ENCODE measurements around the gene SLC25A22. TPM values are rescaled to one million over a fixed set of nuclear protein-coding genes. Genes with fewer than 3 reads are reported as not detected.
A peak's percentile ranks its signal among the peaks of the same experiment; 100 is the strongest.

The SLC25A22 gene
- total RNA-seq, 1 donor from 2014 or later, result 3.9 TPM

DNA sequence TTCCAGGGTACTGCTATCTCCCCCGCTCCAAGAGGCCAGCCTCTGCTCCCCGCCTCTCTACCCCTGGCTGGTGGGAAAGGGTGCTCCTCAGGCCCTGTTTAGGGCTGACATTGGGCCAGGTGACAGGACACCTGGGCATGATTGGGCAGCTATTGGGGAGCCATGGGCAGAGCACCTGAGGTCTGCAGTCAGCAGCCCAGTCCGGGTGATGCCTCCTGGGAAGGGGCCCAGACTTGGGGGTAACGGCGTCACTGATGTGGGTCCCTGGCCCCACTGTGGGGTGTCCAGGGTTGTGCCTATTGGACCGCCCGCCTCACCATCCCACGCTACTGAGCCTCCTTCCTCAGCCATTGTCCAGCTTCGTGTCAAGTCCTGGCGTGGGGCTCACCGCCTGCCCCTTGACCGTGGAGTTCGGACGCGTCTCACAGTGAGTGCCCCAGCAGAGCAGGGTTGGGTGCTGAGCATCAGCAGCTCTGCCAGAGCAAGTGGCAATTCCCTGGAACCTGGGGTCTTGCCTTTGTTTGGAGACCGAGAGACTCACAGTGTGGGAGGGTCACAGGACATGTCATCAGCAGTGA, 18.0 kb downstream of the SLC25A22 start:
- intact Hi-C loops (cut with micrococcal nuclease), result no loop called here
- H3K36me3 ChIP-seq, result no peaks in the 10 kb centered on the region
- H3K9me3 ChIP-seq (replicated peaks), result no peaks in the 10 kb centered on the region
- DNase-seq, result no peak
- TF ChIP-seq, protein P1, sequence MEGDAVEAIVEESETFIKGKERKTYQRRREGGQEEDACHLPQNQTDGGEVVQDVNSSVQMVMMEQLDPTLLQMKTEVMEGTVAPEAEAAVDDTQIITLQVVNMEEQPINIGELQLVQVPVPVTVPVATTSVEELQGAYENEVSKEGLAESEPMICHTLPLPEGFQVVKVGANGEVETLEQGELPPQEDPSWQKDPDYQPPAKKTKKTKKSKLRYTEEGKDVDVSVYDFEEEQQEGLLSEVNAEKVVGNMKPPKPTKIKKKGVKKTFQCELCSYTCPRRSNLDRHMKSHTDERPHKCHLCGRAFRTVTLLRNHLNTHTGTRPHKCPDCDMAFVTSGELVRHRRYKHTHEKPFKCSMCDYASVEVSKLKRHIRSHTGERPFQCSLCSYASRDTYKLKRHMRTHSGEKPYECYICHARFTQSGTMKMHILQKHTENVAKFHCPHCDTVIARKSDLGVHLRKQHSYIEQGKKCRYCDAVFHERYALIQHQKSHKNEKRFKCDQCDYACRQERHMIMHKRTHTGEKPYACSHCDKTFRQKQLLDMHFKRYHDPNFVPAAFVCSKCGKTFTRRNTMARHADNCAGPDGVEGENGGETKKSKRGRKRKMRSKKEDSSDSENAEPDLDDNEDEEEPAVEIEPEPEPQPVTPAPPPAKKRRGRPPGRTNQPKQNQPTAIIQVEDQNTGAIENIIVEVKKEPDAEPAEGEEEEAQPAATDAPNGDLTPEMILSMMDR (IDR thresholded peaks at IDR 0.05; ENCODE audit: borderline replicate concordance), result no peak
- H3K27me3 ChIP-seq (ENCODE audit: low read depth), result no peaks in the 10 kb centered on the region
- H3K27ac ChIP-seq (replicated peaks), result no peak overlapping the region
- H3K4me1 ChIP-seq, result peaks cover 50% of the 10 kb centered on the region
- H3K4me3 ChIP-seq, result no peak overlapping the region

DNA sequence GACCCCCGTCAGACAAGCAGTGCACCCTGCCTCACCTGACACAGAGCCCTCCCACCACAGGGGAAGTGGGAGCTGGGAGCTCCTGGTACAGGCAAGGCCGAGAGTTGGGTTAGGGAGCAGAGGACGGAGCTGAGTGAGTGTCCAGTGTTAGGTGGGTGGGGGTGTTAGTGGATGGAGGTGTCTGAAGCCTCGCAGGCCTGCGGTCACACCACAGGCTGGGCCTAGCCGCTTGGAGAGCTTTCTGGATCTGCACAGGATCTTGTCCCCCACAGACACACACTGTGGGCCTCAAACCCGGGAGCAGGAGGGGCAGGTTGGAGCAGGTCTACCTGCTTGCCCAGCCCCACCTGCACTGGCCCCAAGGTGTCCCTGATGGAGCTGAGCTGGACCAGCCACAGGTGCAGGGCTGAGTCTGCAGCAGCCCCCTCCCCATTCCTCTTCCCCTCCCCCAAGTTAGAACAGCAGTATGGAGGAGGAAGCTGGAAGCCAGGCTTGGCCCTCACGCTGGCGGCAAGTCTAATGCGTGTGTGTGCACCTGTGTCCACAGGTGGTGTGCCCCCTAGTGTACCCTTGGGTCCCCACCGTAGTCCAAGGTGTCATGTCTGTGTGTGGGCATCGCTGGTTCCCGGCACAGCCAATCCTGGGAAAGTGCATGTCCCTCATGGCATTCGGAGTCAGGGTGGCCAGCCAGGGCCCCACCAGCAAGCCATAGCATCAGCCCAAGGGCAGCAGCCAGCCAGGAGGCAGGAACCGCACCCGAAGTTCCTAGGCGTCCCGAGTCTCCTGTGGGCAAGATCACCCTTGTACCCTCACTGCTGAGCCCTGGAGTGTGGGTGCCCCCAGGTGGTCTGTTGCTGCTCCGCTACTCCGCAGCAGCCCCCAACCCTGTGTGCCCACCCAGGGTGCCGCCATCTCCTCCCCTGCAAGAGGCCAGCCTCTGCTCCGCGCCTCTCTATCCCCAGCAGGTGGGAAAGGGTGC, 18.8 kb downstream of the SLC25A22 start:
- intact Hi-C loops (cut with micrococcal nuclease), result no loop called here
- Histone ChIP-seq H3K27ac (replicated peaks) (no peak overlapping the region), H3K4me3 (no peak overlapping the region), H3K4me1 (peaks cover 55% of the 10 kb centered on the region), H3K27me3 (ENCODE audit: low read depth) (no peaks in the 10 kb centered on the region), H3K36me3 (no peaks in the 10 kb centered on the region), H3K9me3 (replicated peaks) (no peaks in the 10 kb centered on the region)
- DNase-seq, result no peak
- TF ChIP-seq, protein P1 (IDR thresholded peaks at IDR 0.05; ENCODE audit: borderline replicate concordance), result no peak

GRCh38 chr11:777288-778255, 20.5 kb downstream of the SLC25A22 start, which contains the start of gene GATD1:
Gene GATD1 (minus strand): TSS chr11:777487. CDS start chr11:777462, 25 bp downstream.
- intact Hi-C loops (cut with micrococcal nuclease), result no loop called here
- H3K4me1 ChIP-seq, result peaks cover 54% of the 10 kb centered on the region
- TF ChIP-seq, protein P1 (IDR thresholded peaks at IDR 0.05; ENCODE audit: borderline replicate concordance), result no peak

GRCh38 chr11:776561-777287, 21.4 kb downstream of the SLC25A22 start:
- DNase-seq, result no peak
- peak overlapping the region; percentile 94 for H3K4me3 ChIP-seq
- TF ChIP-seq, protein P1 (IDR thresholded peaks at IDR 0.05; ENCODE audit: borderline replicate concordance), result no peak
- peaks cover 20% of the 10 kb centered on the region for H3K36me3 ChIP-seq
- H3K9me3 ChIP-seq (replicated peaks), result no peaks in the 10 kb centered on the region
- peak overlapping the region; percentile 87 for H3K27ac ChIP-seq (replicated peaks)
- intact Hi-C loops (cut with micrococcal nuclease), result no loop called here
- no peaks in the 10 kb centered on the region for H3K27me3 ChIP-seq (ENCODE audit: low read depth)
- H3K4me1 ChIP-seq, result peaks cover 54% of the 10 kb centered on the region

More at GRCh38 chr11:777288-778255, 20.5 kb downstream of the SLC25A22 start, which contains the start of gene GATD1:
- peaks cover 14% of the 10 kb centered on the region for H3K36me3 ChIP-seq
- H3K9me3 ChIP-seq (replicated peaks), result no peaks in the 10 kb centered on the region
- peak within 1 kb of the TSS; percentile 87 for H3K27ac ChIP-seq (replicated peaks)
- H3K4me3 ChIP-seq, result peak within 1 kb of the TSS; percentile 94
- H3K27me3 ChIP-seq (ENCODE audit: low read depth), result no peaks in the 10 kb centered on the region
- peak; percentile 93 for DNase-seq

Measured in left ventricle myocardium inferior (tissue), 1 donor.